SK-N-SH (cell line): ENCODE measurements around the gene COL4A2. TPM values are rescaled to one million over a fixed set of nuclear protein-coding genes. Genes with fewer than 3 reads are reported as not detected.

ENCODE experiments used
- CTCF ChIA-PET: fragments of 300-600, 350-600 bp; formaldehyde crosslinking; extraction: SDS; loops from one replicate; lab custom pipeline; 2021; lab: Yijun Ruan, JAX
- POLR2A ChIA-PET: fragments of 350-600 bp; sonication (Branson Sonifier 250); formaldehyde crosslinking; extraction: SDS; loops from one replicate; lab custom pipeline; 2020; ENCODE audit warnings: antibody characterized with exemption, inconsistent platforms; lab: Yijun Ruan, JAX
- DNase-seq: peaks from one replicate; pipeline ENCODE4 v3.0.0; 2012
- H2AFZ ChIP-seq: fragments of 200-600 bp; sonication (generic); 2 replicates; pipeline ENCODE4 v1.8.1; 2016; ENCODE audit warnings: antibody characterized with exemption, mild to moderate bottlenecking, low read depth
- H3F3A ChIP-seq: fragments of 200-600 bp; sonication (generic); replicated peaks from 2 replicates; pipeline ENCODE3; 2016; ENCODE audit warnings: antibody characterized with exemption, mild to moderate bottlenecking; ENCODE audit not compliant: insufficient read depth
- H3K27ac ChIP-seq, 2 experiments: fragments of 200-500 bp in 1 of 2; fragments of 200-600 bp in 1 of 2; sonication (Bioruptor generic) in 1 of 2; sonication (generic), shearing (Covaris generic) in 1 of 2; 2 replicates each; pipeline versions ENCODE4 v1.5.1 to v1.6.1; 2014 to 2016; ENCODE audit warnings: low read depth in 2 of 2, inconsistent platforms in 1 of 2, low read length in 1 of 2, mild to moderate bottlenecking in 1 of 2, mixed read lengths in 1 of 2
- H3K27me3 ChIP-seq: fragments of 200-600 bp; sonication (generic), shearing (Covaris generic); 2 replicates; pipeline ENCODE4 v1.6.1; 2016; ENCODE audit warnings: mixed run types; ENCODE audit not compliant: insufficient read depth
- H3K36me3 ChIP-seq, 2 experiments: fragments of 200-500 bp in 1 of 2; fragments of 200-600 bp in 1 of 2; sonication (Bioruptor generic) in 1 of 2; sonication (generic) in 1 of 2; replicated peaks in 1 of 2; 2 replicates each; pipeline versions ENCODE3 to v1.5.1; 2014 to 2016; ENCODE audit warnings: low read length in 1 of 2, mild to moderate bottlenecking in 1 of 2; ENCODE audit not compliant: insufficient read depth in 2 of 2, control insufficient read depth in 1 of 2
- H3K4me1 ChIP-seq, 2 experiments: fragments of 200-500 bp in 1 of 2; fragments of 200-600 bp in 1 of 2; sonication (Bioruptor generic) in 1 of 2; sonication (generic), shearing (Covaris generic) in 1 of 2; 2 replicates each; pipeline versions ENCODE4 v1.5.1 to v1.6.1; 2014 to 2016; ENCODE audit warnings: low read depth in 1 of 2, low read length in 1 of 2, mixed run types in 1 of 2; ENCODE audit not compliant: insufficient read depth in 2 of 2, control insufficient read depth in 1 of 2
- H3K4me2 ChIP-seq: fragments of 200-600 bp; sonication (generic), shearing (Covaris generic); 2 replicates; pipeline ENCODE4 v1.6.1; 2017; ENCODE audit warnings: mixed run types
- H3K4me3 ChIP-seq, 2 experiments: fragments of 200-500 bp in 1 of 2; fragments of 200-600 bp in 1 of 2; sonication (Bioruptor generic) in 1 of 2; sonication (generic), shearing (Covaris generic) in 1 of 2; 2 replicates each; pipeline versions ENCODE4 v1.5.1 to v1.8.1; 2014 to 2016; ENCODE audit warnings: low read depth in 2 of 2, inconsistent platforms in 1 of 2, low read length in 1 of 2, mild to moderate bottlenecking in 1 of 2, mixed read lengths in 1 of 2, moderate library complexity in 1 of 2
- H3K79me2 ChIP-seq: fragments of 200-600 bp; sonication (generic); 2 replicates; pipeline ENCODE4 v1.8.1; 2017; ENCODE audit warnings: mild to moderate bottlenecking; ENCODE audit not compliant: insufficient read depth
- H3K9ac ChIP-seq: fragments of 200-600 bp; sonication (generic); 2 replicates; pipeline ENCODE4 v1.6.1; 2017; ENCODE audit warnings: mixed run types
- H3K9me2 ChIP-seq: fragments of 200-600 bp; sonication (generic); 2 replicates; pipeline ENCODE4 v1.6.1; 2017; ENCODE audit warnings: mixed run types
- H3K9me3 ChIP-seq: fragments of 200-600 bp; sonication (generic); 2 replicates; pipeline ENCODE4 v1.6.1; 2017; ENCODE audit warnings: mixed run types, mild to moderate bottlenecking, moderate library complexity
- H4K20me1 ChIP-seq: fragments of 200-600 bp; sonication (generic); 2 replicates; pipeline ENCODE4 v1.6.1; 2017; ENCODE audit warnings: mild to moderate bottlenecking, mixed run types; ENCODE audit not compliant: insufficient read depth
- CTCF ChIP-seq: fragments of 200-600 bp; sonication (generic); IDR thresholded peaks from 2 replicates; pipeline ENCODE4 v1.6.1; 2017; ENCODE audit warnings: antibody characterized with exemption, mild to moderate bottlenecking, moderate library complexity
- ELF1 ChIP-seq: IDR thresholded peaks from 2 replicates; pipeline ENCODE4 v1.4.0; 2012
- EZH2phosphoT487 ChIP-seq: fragments of 200-600 bp; sonication (generic); IDR thresholded peaks from 2 replicates; pipeline ENCODE4 v1.6.1; 2017; ENCODE audit warnings: low read depth, mixed run types, mild to moderate bottlenecking, antibody characterized with exemption, moderate library complexity, borderline replicate concordance
- FOXM1 ChIP-seq: IDR thresholded peaks from 2 replicates; pipeline ENCODE4 v1.4.0; 2012; ENCODE audit warnings: low read depth, mild to moderate bottlenecking
- GABPA ChIP-seq: IDR thresholded peaks from 2 replicates; pipeline ENCODE4 v1.4.0; 2012; ENCODE audit warnings: low read depth, mild to moderate bottlenecking
- MAX ChIP-seq: IDR thresholded peaks from 2 replicates; pipeline ENCODE4 v1.4.0; 2012; ENCODE audit warnings: low read depth
- NFIC ChIP-seq: IDR thresholded peaks from 2 replicates; pipeline ENCODE4 v1.4.0; 2012; ENCODE audit warnings: borderline replicate concordance
- RAD21 ChIP-seq: IDR thresholded peaks from 2 replicates; pipeline ENCODE4 v1.6.1; 2012; ENCODE audit warnings: mild to moderate bottlenecking, low read length
- RFX5 ChIP-seq: IDR thresholded peaks from 2 replicates; pipeline ENCODE4 v1.6.1; 2012; ENCODE audit warnings: mild to moderate bottlenecking, improper control_type of control experiment, low read length
- TAF1 ChIP-seq: IDR thresholded peaks from 2 replicates; pipeline ENCODE4 v1.6.1; 2012; ENCODE audit warnings: low read depth, mild to moderate bottlenecking, low read length, moderate library complexity, borderline replicate concordance
- WGBS: methylation state at CpG from one replicate; pipeline ENCODE4 v1.1.6; 2017; ENCODE audit warnings: low lambda C conversion rate; 5-methylcytosine and 5-hydroxymethylcytosine counted together
- polyA plus RNA-seq, 3 experiments: library from polyadenylated mRNA; depleted of rRNA; stranded (reverse); fragments of >200 nt; gene quantifications; 2 replicates each; pipeline ENCODE4 v1.2.3, GENCODE V29; 2012
- TF ChIP-seq, protein P1 (sequence below): IDR thresholded peaks from 2 replicates; pipeline ENCODE4 v1.4.0; 2012; ENCODE audit warnings: low read depth, borderline replicate concordance
- TF ChIP-seq, protein P2 (sequence below): IDR thresholded peaks from 2 replicates; pipeline ENCODE4 v1.6.1; 2012; ENCODE audit warnings: mild to moderate bottlenecking, low read depth, low read length, moderate library complexity
- TF ChIP-seq, protein P3 (sequence below): fragments of 150-350 bp; IDR thresholded peaks from 2 replicates; pipeline ENCODE4 v1.6.1; 2017; ENCODE audit warnings: antibody characterized with exemption, low read length, low read depth, borderline replicate concordance

COL4A2 gene
- polyA plus RNA-seq, 1 of the 3 experiments (the other 2 are of a cell fraction), result 137 TPM

DNA sequence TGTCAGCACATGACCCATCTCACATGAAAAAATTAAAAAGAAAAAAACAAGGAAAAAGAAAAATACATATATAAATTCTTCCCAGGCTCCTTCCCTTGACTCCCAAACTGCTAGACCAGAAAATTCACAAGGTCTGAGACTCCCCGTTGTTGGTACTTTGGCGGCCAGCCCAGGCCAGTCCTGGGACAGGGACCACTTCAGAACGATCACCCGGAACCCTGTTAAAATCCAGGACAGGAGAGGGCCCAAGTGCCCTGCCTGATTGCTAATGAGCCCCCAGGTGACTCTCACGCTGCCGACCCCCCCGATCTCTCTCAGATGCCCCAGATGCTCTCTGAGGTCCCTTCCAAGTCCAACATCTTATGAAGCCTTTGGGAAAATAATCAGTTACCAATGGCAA lies 107.2 kb downstream of the COL4A2 start:
- DNase-seq, result no peak
- peaks cover 44% of the 10 kb centered on the region for H3K79me2 ChIP-seq
- POLR2A ChIA-PET, result no interaction called here
- no peak overlapping the region for H3K9ac ChIP-seq
- H3F3A ChIP-seq, result peaks cover 13% of the 10 kb centered on the region
- H3K36me3 ChIP-seq, result peaks cover 0 to 18% of the 10 kb centered on the region in 2 experiments
- no peak overlapping the region for H3K4me3 ChIP-seq
- H4K20me1 ChIP-seq, result no peaks in the 10 kb centered on the region
- H3K9me2 ChIP-seq, result no peaks in the 10 kb centered on the region
- H3K9me3 ChIP-seq, result no peaks in the 10 kb centered on the region
- H3K27me3 ChIP-seq, result no peaks in the 10 kb centered on the region
- TF ChIP-seq RAD21, result no peak
- TF ChIP-seq ELF1, result no peak
- TF ChIP-seq TAF1, result no peak
- CTCF ChIA-PET, result no interaction called here
- peaks cover 30 to 31% of the 10 kb centered on the region in 2 experiments for H3K4me1 ChIP-seq
- H3K27ac ChIP-seq, result no peak overlapping the region
- 97% methylated on average over 7 of the region's 7 CpGs for WGBS
- H2AFZ ChIP-seq, result no peak overlapping the region
- H3K4me2 ChIP-seq, result no peak overlapping the region

DNA sequence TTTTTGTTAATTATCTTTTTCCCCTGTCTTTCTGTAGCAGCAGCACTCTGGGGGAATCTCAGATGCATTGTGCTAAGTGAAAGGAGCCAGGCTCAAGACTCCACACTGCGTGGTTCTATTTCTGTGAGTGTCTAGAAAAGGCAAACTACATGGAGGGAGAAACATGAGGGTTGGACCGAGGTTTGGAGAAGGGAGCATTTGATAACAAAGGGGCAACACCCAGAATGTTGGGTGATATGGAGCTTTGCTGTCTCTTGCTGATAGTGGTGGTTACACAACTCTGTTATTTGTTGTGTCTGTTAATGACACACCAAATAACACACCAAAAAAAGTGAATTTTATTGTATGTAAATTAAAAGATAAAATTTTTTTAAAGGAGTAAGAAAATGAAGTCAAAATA lies 107.8 kb downstream of the COL4A2 start:
- Histone ChIP-seq H3K27me3 (no peaks in the 10 kb centered on the region), H3K9me3 (no peaks in the 10 kb centered on the region), H3K36me3 (peaks cover 0 to 24% of the 10 kb centered on the region in 2 experiments), H3K4me2 (no peak overlapping the region), H3K4me3 (no peak overlapping the region), H3K9me2 (no peaks in the 10 kb centered on the region), H4K20me1 (no peaks in the 10 kb centered on the region), H3K79me2 (peaks cover 48% of the 10 kb centered on the region), H3F3A (peaks cover 7% of the 10 kb centered on the region), H3K27ac (no peak overlapping the region), H3K9ac (no peak overlapping the region), H2AFZ (no peak overlapping the region), H3K4me1 (peaks cover 23 to 29% of the 10 kb centered on the region in 2 experiments)
- TF ChIP-seq CTCF, result no peak
- TF ChIP-seq GABPA, result no peak
- TF ChIP-seq, protein P1, sequence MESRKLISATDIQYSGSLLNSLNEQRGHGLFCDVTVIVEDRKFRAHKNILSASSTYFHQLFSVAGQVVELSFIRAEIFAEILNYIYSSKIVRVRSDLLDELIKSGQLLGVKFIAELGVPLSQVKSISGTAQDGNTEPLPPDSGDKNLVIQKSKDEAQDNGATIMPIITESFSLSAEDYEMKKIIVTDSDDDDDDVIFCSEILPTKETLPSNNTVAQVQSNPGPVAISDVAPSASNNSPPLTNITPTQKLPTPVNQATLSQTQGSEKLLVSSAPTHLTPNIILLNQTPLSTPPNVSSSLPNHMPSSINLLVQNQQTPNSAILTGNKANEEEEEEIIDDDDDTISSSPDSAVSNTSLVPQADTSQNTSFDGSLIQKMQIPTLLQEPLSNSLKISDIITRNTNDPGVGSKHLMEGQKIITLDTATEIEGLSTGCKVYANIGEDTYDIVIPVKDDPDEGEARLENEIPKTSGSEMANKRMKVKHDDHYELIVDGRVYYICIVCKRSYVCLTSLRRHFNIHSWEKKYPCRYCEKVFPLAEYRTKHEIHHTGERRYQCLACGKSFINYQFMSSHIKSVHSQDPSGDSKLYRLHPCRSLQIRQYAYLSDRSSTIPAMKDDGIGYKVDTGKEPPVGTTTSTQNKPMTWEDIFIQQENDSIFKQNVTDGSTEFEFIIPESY, result no peak
- no peak for TF ChIP-seq EZH2phosphoT487
- TF ChIP-seq FOXM1, result no peak
- TF ChIP-seq, protein P2, sequence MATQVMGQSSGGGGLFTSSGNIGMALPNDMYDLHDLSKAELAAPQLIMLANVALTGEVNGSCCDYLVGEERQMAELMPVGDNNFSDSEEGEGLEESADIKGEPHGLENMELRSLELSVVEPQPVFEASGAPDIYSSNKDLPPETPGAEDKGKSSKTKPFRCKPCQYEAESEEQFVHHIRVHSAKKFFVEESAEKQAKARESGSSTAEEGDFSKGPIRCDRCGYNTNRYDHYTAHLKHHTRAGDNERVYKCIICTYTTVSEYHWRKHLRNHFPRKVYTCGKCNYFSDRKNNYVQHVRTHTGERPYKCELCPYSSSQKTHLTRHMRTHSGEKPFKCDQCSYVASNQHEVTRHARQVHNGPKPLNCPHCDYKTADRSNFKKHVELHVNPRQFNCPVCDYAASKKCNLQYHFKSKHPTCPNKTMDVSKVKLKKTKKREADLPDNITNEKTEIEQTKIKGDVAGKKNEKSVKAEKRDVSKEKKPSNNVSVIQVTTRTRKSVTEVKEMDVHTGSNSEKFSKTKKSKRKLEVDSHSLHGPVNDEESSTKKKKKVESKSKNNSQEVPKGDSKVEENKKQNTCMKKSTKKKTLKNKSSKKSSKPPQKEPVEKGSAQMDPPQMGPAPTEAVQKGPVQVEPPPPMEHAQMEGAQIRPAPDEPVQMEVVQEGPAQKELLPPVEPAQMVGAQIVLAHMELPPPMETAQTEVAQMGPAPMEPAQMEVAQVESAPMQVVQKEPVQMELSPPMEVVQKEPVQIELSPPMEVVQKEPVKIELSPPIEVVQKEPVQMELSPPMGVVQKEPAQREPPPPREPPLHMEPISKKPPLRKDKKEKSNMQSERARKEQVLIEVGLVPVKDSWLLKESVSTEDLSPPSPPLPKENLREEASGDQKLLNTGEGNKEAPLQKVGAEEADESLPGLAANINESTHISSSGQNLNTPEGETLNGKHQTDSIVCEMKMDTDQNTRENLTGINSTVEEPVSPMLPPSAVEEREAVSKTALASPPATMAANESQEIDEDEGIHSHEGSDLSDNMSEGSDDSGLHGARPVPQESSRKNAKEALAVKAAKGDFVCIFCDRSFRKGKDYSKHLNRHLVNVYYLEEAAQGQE, result no peak
- TF ChIP-seq RFX5, result no peak
- TF ChIP-seq, protein P3, sequence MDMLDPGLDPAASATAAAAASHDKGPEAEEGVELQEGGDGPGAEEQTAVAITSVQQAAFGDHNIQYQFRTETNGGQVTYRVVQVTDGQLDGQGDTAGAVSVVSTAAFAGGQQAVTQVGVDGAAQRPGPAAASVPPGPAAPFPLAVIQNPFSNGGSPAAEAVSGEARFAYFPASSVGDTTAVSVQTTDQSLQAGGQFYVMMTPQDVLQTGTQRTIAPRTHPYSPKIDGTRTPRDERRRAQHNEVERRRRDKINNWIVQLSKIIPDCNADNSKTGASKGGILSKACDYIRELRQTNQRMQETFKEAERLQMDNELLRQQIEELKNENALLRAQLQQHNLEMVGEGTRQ, result no peak
- no peak for TF ChIP-seq NFIC
- TF ChIP-seq MAX, result no peak
- CTCF ChIA-PET, result interaction anchor here (1.0 kb wide), 1 partner anchor 41 kb away, joined by 3 read pairs; no protein-coding TSS in a partner anchor
- POLR2A ChIA-PET, result no interaction called here
- DNase-seq, result no peak
- WGBS, result 91% methylated on average over 2 of the region's 2 CpGs
